ENCODE results near the gene RRAGC.

Gene RRAGC, protein sequence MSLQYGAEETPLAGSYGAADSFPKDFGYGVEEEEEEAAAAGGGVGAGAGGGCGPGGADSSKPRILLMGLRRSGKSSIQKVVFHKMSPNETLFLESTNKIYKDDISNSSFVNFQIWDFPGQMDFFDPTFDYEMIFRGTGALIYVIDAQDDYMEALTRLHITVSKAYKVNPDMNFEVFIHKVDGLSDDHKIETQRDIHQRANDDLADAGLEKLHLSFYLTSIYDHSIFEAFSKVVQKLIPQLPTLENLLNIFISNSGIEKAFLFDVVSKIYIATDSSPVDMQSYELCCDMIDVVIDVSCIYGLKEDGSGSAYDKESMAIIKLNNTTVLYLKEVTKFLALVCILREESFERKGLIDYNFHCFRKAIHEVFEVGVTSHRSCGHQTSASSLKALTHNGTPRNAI

DNA sequence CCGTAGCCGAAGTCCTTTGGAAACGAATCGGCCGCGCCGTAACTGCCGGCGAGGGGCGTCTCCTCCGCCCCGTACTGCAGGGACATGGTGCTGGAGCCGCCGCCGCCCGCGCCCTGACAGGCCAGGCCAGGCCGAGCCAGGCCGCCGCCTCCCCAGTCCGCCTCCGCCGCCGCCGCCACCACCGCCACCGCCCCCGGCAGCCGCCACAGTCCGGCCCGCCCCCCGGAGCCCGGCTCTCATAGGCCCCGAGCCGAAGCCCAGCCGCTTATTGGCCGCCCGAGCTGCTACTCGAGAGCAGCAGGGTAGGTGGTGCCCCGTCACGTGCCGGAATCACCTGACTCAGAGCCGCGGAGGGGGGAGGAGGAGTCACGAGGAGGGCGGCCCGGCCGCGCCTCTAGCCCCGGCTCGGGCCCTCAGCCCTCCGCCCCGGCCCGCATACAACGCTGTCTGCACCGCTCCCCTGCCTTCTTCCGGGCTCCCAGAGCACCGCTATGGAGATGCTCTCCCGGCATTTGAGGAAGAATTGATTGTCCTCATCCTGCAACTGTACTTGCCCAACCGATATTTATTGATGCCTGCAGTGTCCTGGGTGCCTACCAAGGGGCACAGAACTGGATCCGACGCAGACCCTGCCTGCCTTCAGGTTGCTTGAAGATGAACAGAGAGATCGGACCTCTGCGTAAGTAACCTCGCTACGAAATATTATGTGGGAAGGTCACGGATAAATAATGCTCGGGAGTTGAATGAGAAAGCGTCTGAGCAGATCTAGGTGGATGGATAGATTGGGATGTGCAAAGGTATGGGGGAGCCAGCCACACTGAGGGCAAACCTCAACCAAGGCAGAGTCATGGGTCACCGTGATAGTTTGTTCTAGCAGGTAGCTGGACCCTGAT, at the start of gene RRAGC:
Gene RRAGC (minus strand): TSS at position 212 of the 893 bp plus-strand sequence. CDS start 126 bp downstream, at position 86.
- H3K36me3 ChIP-seq (ENCODE audit: control insufficient read depth, insufficient read depth, low read length) = no peaks in the 10 kb centered on the region
- H3K79me2 ChIP-seq = peaks cover 3% of the 10 kb centered on the region
- peak within 1 kb of the TSS; percentile 82 for H3K4me2 ChIP-seq (ENCODE audit: low read length)
- no peaks in the 10 kb centered on the region for H3K4me1 ChIP-seq
- TF ChIP-seq, protein P1, sequence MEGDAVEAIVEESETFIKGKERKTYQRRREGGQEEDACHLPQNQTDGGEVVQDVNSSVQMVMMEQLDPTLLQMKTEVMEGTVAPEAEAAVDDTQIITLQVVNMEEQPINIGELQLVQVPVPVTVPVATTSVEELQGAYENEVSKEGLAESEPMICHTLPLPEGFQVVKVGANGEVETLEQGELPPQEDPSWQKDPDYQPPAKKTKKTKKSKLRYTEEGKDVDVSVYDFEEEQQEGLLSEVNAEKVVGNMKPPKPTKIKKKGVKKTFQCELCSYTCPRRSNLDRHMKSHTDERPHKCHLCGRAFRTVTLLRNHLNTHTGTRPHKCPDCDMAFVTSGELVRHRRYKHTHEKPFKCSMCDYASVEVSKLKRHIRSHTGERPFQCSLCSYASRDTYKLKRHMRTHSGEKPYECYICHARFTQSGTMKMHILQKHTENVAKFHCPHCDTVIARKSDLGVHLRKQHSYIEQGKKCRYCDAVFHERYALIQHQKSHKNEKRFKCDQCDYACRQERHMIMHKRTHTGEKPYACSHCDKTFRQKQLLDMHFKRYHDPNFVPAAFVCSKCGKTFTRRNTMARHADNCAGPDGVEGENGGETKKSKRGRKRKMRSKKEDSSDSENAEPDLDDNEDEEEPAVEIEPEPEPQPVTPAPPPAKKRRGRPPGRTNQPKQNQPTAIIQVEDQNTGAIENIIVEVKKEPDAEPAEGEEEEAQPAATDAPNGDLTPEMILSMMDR (IDR thresholded peaks at IDR 0.05) = no peak
- no peaks in the 10 kb centered on the region for H3K27me3 ChIP-seq (ENCODE audit: control insufficient read depth, insufficient read depth, low read length)
- H3K9me3 ChIP-seq (ENCODE audit: control insufficient read depth, low read length) = no peaks in the 10 kb centered on the region
- H2AFZ ChIP-seq = peak within 1 kb of the TSS; percentile 92
- peak within 1 kb of the TSS; percentile 46 for H3K9ac ChIP-seq
- H3K27ac ChIP-seq = peak within 1 kb of the TSS; percentile 63
- H3K4me3 ChIP-seq (ENCODE audit: low read depth, low read length) = peak within 1 kb of the TSS; percentile 82

DNA sequence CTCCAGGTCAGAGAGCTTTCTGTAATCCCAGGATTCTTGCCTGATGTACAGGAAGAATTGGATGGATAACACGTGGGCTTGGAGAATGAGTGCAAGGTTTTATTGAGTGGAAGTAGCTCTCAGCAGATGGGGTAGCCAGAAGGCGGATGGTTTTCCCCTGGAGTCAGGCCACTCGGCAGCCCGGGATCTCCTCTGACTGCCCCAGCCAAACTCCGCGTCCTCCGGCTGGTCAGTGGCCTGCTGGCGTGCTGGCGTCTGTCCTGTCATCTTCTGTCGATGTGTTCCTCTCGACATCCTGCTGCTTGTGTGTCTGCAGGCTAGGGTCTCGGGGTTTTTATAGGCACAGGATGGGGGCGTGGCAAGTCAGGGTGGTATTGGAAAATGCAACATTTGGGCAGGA, 49.2 kb upstream of the RRAGC start:
- H3K9me3 ChIP-seq (ENCODE audit: control insufficient read depth, low read length) = no peaks in the 10 kb centered on the region
- no peaks in the 10 kb centered on the region for H3K4me1 ChIP-seq
- H3K27me3 ChIP-seq (ENCODE audit: control insufficient read depth, insufficient read depth, low read length) = no peaks in the 10 kb centered on the region
- no peak overlapping the region for H3K9ac ChIP-seq
- no peak overlapping the region for H2AFZ ChIP-seq
- no peaks in the 10 kb centered on the region for H3K36me3 ChIP-seq (ENCODE audit: control insufficient read depth, insufficient read depth, low read length)
- TF ChIP-seq, protein P1 (IDR thresholded peaks at IDR 0.05) = no peak
- H3K27ac ChIP-seq = no peak overlapping the region
- H3K79me2 ChIP-seq = no peaks in the 10 kb centered on the region
- H3K4me3 ChIP-seq (ENCODE audit: low read depth, low read length) = no peak overlapping the region
- H3K4me2 ChIP-seq (ENCODE audit: low read length) = no peak overlapping the region

DNA sequence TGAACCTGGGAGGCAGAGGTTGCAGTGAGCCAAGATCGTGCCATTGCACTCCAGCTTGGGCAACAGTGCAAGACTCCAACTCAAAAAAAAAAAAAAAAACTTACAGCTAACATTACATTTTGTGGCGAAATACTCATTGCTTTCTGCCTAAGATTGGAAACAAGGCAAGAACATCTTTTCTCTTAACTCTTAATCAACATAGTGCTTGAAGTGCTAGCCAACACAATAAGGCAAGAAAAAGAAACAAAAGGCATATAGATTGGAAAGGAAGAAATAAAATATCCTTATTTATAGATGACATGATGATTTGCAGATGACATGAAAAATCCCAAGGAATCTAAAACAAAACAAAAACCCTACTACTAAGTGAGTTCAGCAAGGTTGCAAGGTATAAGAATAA, 46.4 kb upstream of the RRAGC start:
- Histone ChIP-seq H3K36me3 (ENCODE audit: control insufficient read depth, insufficient read depth, low read length) (no peaks in the 10 kb centered on the region), H3K4me1 (no peaks in the 10 kb centered on the region), H3K27ac (no peak overlapping the region), H2AFZ (no peak overlapping the region), H3K4me2 (ENCODE audit: low read length) (no peak overlapping the region), H3K9me3 (ENCODE audit: control insufficient read depth, low read length) (no peaks in the 10 kb centered on the region), H3K4me3 (ENCODE audit: low read depth, low read length) (no peak overlapping the region), H3K79me2 (no peaks in the 10 kb centered on the region), H3K9ac (no peak overlapping the region), H3K27me3 (ENCODE audit: control insufficient read depth, insufficient read depth, low read length) (no peaks in the 10 kb centered on the region)
- TF ChIP-seq, protein P1 (IDR thresholded peaks at IDR 0.05) = no peak

DNA sequence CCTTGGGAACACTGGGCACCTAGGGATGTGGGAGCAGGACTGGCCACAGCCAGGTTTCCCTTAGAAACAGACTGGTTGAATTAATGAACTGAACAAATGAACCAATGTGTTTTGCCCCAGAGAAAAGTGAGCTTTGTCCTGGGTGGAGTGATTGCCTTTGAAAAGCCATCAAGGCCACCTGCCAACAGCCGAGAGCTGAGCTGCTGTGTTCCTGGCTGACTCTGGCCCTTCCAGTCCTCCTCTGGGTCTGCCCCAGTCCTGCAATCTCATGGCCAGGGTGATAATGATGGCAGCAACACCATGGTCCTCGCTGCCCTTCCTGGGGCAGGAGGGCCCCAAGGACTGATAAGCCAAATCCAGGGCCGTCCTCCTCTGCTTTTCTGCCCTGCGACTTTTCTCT, 40.0 kb upstream of the RRAGC start:
- H3K9ac ChIP-seq = no peak overlapping the region
- no peaks in the 10 kb centered on the region for H3K4me1 ChIP-seq
- H3K27ac ChIP-seq = no peak overlapping the region
- no peak overlapping the region for H2AFZ ChIP-seq
- no peaks in the 10 kb centered on the region for H3K9me3 ChIP-seq (ENCODE audit: control insufficient read depth, low read length)
- H3K4me3 ChIP-seq (ENCODE audit: low read depth, low read length) = no peak overlapping the region
- TF ChIP-seq, protein P1 (IDR thresholded peaks at IDR 0.05) = no peak
- no peaks in the 10 kb centered on the region for H3K36me3 ChIP-seq (ENCODE audit: control insufficient read depth, insufficient read depth, low read length)
- no peaks in the 10 kb centered on the region for H3K27me3 ChIP-seq (ENCODE audit: control insufficient read depth, insufficient read depth, low read length)
- H3K4me2 ChIP-seq (ENCODE audit: low read length) = no peak overlapping the region
- no peaks in the 10 kb centered on the region for H3K79me2 ChIP-seq

Data from parathyroid adenoma (tissue), 2 donors.